COR-L47 (cell line): Measurements from ENCODE around the gene DUSP7.

Experiments used
- DNase-seq: peaks from one replicate; lab custom pipeline; 2025; lab: John Stamatoyannopoulos, UW

DUSP7 gene

GRCh38 chr3:52006017-52006819 lies 50.2 kb downstream of the DUSP7 start:
- DNase-seq = no peak

GRCh38 chr3:52005571-52005986 lies 50.8 kb downstream of the DUSP7 start:
- DNase-seq = peak; percentile 73

- no peak for DNase-seq
These were observed 51.4 kb downstream of the DUSP7 start for GRCh38 chr3:52004906-52005395.

- DNase-seq = no peak
These were observed 52.1 kb downstream of the DUSP7 start for GRCh38 chr3:52004163-52004787.

DNA sequence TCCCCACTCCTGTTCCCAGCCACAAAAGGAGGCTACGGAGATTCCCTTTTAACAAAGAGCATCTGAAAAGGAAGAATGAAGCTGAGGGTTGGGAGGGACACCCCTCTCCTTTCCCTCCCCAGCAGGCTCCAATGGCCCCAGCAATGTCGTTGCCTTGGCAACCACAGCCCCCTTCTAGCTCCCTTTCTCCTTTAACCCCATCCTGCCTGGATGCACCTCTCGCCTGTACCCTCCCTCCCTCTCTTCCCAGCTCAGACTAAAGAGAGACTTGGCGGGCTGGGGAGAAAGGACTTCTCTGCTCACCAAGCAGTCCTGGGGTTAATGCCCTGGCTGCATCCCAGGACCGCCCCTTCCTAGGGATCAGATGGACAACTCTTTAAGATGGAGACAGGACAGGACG lies 53.6 kb downstream of the DUSP7 start:
- DNase-seq = no peak

DNA sequence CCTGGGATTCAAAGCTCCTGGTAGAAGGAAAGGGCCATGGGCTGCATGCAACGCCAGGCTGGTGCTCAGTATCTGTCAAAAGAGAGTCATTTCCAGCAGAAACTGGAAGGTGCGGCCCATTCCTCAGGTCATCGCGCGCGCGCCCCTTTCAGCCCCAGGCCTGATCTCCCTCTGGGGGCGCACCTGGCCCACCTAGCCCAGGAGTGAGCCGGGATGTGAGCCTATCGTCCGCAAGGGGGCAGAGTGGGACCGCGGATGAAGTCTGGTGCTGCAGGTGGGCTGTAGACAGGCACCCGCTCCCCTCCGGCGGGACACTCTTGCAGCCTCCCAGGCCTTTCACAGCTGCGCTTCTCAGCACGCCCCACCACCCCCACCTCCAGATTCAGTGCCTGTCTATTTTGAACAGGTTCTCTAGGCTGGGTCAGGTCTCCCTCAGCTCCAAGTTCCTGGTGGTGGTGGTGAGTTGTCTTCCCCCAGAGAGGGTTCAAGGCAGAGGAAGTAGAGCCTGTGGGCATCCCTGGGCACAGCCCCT lies 54.9 kb downstream of the DUSP7 start:
- peak; percentile 73 for DNase-seq

DNA sequence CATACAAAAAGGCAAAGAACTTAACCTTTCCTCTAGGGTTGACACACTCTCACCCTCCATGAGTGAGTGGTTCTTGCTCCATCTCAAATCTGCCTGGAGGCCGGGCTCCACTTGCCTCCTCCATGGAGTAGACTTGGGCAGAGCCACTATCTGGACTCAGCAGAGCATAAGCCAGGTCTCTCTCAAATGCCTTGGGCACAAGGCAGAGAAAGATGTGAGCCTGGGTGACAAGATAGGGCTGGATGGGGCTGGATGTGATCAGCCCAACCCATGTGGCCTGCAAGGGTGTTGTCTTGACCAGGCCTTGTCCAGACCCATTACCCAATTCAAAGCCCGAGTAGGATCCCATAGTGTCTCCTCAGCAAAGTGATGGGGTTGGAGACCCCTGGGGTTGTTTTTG lies 56.5 kb downstream of the DUSP7 start:
- DNase-seq = no peak
